ENCODE measurements around the gene OR52A5.

Gene OR52A5

GRCh38 chr11:5107285-5107684, 30.9 kb downstream of the OR52A5 start:
- DNase-seq: no peak

GRCh38 chr11:5103066-5103465, 35.1 kb downstream of the OR52A5 start:
- DNase-seq: no peak

- DNase-seq: no peak
Measured at GRCh38 chr11:5102246-5102645, 35.9 kb downstream of the OR52A5 start.

- no peak for DNase-seq
Measured at GRCh38 chr11:5096011-5096410, 42.1 kb downstream of the OR52A5 start.

- DNase-seq: no peak
Measured at GRCh38 chr11:5092821-5093585, 45.2 kb downstream of the OR52A5 start.

- DNase-seq: no peak
Measured at GRCh38 chr11:5090668-5091067, 47.5 kb downstream of the OR52A5 start.

GRCh38 chr11:5088556-5088955, 49.6 kb downstream of the OR52A5 start:
- no peak for DNase-seq

GRCh38 chr11:5083602-5084001, 54.6 kb downstream of the OR52A5 start:
- no peak for DNase-seq

GRCh38 chr11:5081405-5081804, 56.8 kb downstream of the OR52A5 start:
- DNase-seq: no peak

Measured in suppressor macrophage treated with lipopolysaccharide for 1 hour (primary cell).